Body of pancreas (tissue), 4 donors: ENCODE measurements around the gene ETFBKMT. TPM values are rescaled to one million over a fixed set of nuclear protein-coding genes. Genes with fewer than 3 reads are reported as not detected.
A peak's percentile ranks its signal among the peaks of the same experiment; 100 is the strongest.

ENCODE experiments used
- ATAC-seq: fragments of 150-250 bp; one replicate; pipeline ENCODE4 v1.9.1; 2016
- DNase-seq, 4 donors: peaks; one replicate each; pipeline ENCODE4 v3.0.0-alpha.2; 2019
- H3K27ac ChIP-seq, 4 donors: fragments of 200-600 bp; sonication (generic); 1 replicate in 3 of 4; 2 replicates in 1 of 4; pipeline versions ENCODE4 v1.5.1 to v1.6.1; 2016 to 2019; ENCODE audit warnings: mild to moderate bottlenecking in 1 of 4, mixed read lengths in 1 of 4, moderate library complexity in 1 of 4
- H3K27me3 ChIP-seq, 2 donors: fragments of 200-600 bp; sonication (generic); one replicate each; pipeline ENCODE4 v1.6.0; 2016; ENCODE audit warnings: mild to moderate bottlenecking in 1 of 2
- H3K36me3 ChIP-seq, 2 donors: fragments of 200-600 bp; sonication (generic); replicated peaks in 1 of 2; 2 replicates each; pipeline ENCODE4 v1.5.1; 2016; ENCODE audit warnings: low read depth in 2 of 2; ENCODE audit not compliant: insufficient read depth in 1 of 2
- H3K4me1 ChIP-seq: fragments of 200-600 bp; sonication (generic); one replicate; pipeline ENCODE4 v1.6.0; 2016
- H3K4me3 ChIP-seq, 2 donors: fragments of 200-600 bp; sonication (generic); 1 replicate in 1 of 2; 2 replicates in 1 of 2; pipeline ENCODE4 v1.5.1; 2016 to 2019
- H3K9me3 ChIP-seq, 3 donors: fragments of 200-600 bp; sonication (generic); 1 replicate in 2 of 3; 2 replicates in 1 of 3; pipeline ENCODE4 v1.5.1; 2016
- POLR2A ChIP-seq, 3 donors: fragments of 450-650 bp; IDR thresholded peaks; one replicate each; pipeline ENCODE4 v1.6.1; 2016; ENCODE audit warnings: antibody characterized with exemption in 3 of 3, mild to moderate bottlenecking in 2 of 3
- WGBS, 2 donors: methylation state at CpG; one replicate each; pipeline ENCODE4 v1.1.5; 2017; 5-methylcytosine and 5-hydroxymethylcytosine counted together
- intact Hi-C: fragments of 100-400 bp; cut with DNase I; formaldehyde crosslinking; loops from one replicate; pipeline ENCODE4 v1.15.1; 2023
- total RNA-seq, 2 donors: library from RNA; depleted of rRNA; stranded (reverse); fragments of >200 nt; gene quantifications; one replicate each; pipeline ENCODE4 v1.1.0, GENCODE V29; 2016
- TF ChIP-seq, protein P1 (sequence below), 7 experiments: fragments of 450-650 bp in 4 of 7; fragments of 200-600 bp in 3 of 7; sonication (generic) in 3 of 7; IDR thresholded peaks; one replicate each; pipeline ENCODE4 v1.5.1; 2016 to 2019; ENCODE audit warnings: antibody characterized with exemption in 7 of 7

Gene ETFBKMT
- total RNA-seq, 2 donors from 2014 or later = 2.9 to 4.9 TPM

DNA sequence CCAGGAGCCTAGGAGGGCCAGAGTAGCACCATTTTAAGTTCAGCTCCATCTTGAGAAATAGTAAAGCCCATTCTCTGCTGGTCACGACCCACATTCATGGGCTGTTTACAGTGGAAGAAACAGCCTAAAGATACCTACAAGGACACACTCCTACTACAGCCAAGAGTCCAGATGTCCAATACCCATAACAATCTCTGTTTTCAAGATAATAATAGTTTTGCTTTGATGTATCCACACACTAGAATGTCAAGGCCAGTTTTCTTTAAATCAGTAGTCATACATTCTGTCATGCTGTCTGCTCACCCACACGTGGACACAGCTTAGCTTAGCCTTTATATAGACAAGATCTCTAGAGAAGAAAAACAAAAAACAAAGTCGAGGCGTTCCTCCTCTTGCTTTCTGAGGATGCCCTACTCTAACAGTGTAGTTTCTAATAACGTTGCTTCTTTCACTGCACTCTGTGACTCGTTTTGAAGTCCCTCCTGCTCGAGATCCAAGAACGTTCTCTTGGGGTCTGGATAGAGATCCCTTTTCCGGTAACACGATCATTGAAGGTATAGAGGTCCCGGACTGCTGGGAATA lies 17.9 kb upstream of the ETFBKMT start:
- intact Hi-C loops = loop anchor here (10.0 kb wide), 1 partner anchor 663 kb away; no protein-coding TSS in a partner anchor
- ATAC-seq (peak; percentile 90), DNase-seq (peak in 3 of 4 donors; percentile 57 to 67 (median 58))
- no peaks in the 10 kb centered on the region for H3K9me3 ChIP-seq
- 36 to 45% methylated on average over 11 of the region's 11 CpGs for WGBS, 2 donors
- peaks cover 36% of the 10 kb centered on the region for H3K4me1 ChIP-seq
- H3K27ac ChIP-seq = peak overlapping the region; percentile 50 to 81 (median 74)
- peak in 2 of 3 donors; percentile 75 to 84 for TF ChIP-seq POLR2A (IDR thresholded peaks at IDR 0.05)
- TF ChIP-seq, protein P1, sequence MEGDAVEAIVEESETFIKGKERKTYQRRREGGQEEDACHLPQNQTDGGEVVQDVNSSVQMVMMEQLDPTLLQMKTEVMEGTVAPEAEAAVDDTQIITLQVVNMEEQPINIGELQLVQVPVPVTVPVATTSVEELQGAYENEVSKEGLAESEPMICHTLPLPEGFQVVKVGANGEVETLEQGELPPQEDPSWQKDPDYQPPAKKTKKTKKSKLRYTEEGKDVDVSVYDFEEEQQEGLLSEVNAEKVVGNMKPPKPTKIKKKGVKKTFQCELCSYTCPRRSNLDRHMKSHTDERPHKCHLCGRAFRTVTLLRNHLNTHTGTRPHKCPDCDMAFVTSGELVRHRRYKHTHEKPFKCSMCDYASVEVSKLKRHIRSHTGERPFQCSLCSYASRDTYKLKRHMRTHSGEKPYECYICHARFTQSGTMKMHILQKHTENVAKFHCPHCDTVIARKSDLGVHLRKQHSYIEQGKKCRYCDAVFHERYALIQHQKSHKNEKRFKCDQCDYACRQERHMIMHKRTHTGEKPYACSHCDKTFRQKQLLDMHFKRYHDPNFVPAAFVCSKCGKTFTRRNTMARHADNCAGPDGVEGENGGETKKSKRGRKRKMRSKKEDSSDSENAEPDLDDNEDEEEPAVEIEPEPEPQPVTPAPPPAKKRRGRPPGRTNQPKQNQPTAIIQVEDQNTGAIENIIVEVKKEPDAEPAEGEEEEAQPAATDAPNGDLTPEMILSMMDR (IDR thresholded peaks at IDR 0.05) = no peak
- H3K27me3 ChIP-seq = no peaks in the 10 kb centered on the region
- H3K36me3 ChIP-seq = no peaks in the 10 kb centered on the region
- H3K4me3 ChIP-seq = no peak overlapping the region

- peaks cover 35% of the 10 kb centered on the region for H3K4me1 ChIP-seq
- H3K9me3 ChIP-seq = no peaks in the 10 kb centered on the region
- ATAC-seq (no peak), DNase-seq (no peak)
- no peak overlapping the region for H3K4me3 ChIP-seq
- intact Hi-C loops = loop anchor here (10.0 kb wide), 1 partner anchor 660 kb away; no protein-coding TSS in a partner anchor
- peak overlapping the region; percentile 17 to 72 (median 54) for H3K27ac ChIP-seq
- TF ChIP-seq POLR2A (IDR thresholded peaks at IDR 0.05) = no peak
- TF ChIP-seq, protein P1 (IDR thresholded peaks at IDR 0.05) = no peak
- H3K27me3 ChIP-seq = no peaks in the 10 kb centered on the region
- no peaks in the 10 kb centered on the region for H3K36me3 ChIP-seq
- WGBS, 2 donors = 63 to 72% methylated on average over 8 of the region's 8 CpGs
Measured at GRCh38 chr12:31644536-31644935, 15.0 kb upstream of the ETFBKMT start.

GRCh38 chr12:31645924-31646323 lies 13.6 kb upstream of the ETFBKMT start:
- Histone ChIP-seq H3K36me3 (no peaks in the 10 kb centered on the region), H3K27me3 (no peaks in the 10 kb centered on the region), H3K27ac (peak overlapping the region in 2 of 4 donors; percentile 51 to 72), H3K9me3 (no peaks in the 10 kb centered on the region), H3K4me1 (peaks cover 37% of the 10 kb centered on the region), H3K4me3 (no peak overlapping the region)
- no peak for ATAC-seq
- TF ChIP-seq POLR2A (IDR thresholded peaks at IDR 0.05) = no peak
- TF ChIP-seq, protein P1 (IDR thresholded peaks at IDR 0.05) = no peak
- intact Hi-C loops = loop anchor here (10.0 kb wide), 1 partner anchor 659 kb away; no protein-coding TSS in a partner anchor
- DNase-seq = no peak
- 52 to 76% methylated on average over 5 of the region's 5 CpGs for WGBS, 2 donors

GRCh38 chr12:31647086-31647491 lies 12.4 kb upstream of the ETFBKMT start:
- TF ChIP-seq, protein P1 (IDR thresholded peaks at IDR 0.05) = no peak
- no peak for TF ChIP-seq POLR2A (IDR thresholded peaks at IDR 0.05)

More at GRCh38 chr12:31647086-31647491, 12.4 kb upstream of the ETFBKMT start:
- no peak overlapping the region for H3K4me3 ChIP-seq
- ATAC-seq (no peak), DNase-seq (no peak)
- H3K27ac ChIP-seq = no peak overlapping the region
- no peaks in the 10 kb centered on the region for H3K27me3 ChIP-seq
- no peaks in the 10 kb centered on the region for H3K9me3 ChIP-seq
- no peaks in the 10 kb centered on the region for H3K36me3 ChIP-seq
- intact Hi-C loops = loop anchor here (10.0 kb wide), 1 partner anchor 658 kb away; no protein-coding TSS in a partner anchor
- WGBS, 2 donors = 66 to 79% methylated on average over 7 of the region's 7 CpGs
- H3K4me1 ChIP-seq = peaks cover 32% of the 10 kb centered on the region
